ENCODE measurements around the gene ITGA8.
"Not testable (repeated sequence)": the region's sequence is repeated elsewhere in the genome, so short reads cannot be mapped to it uniquely, and the experiment has no call there.

ITGA8 gene

DNA sequence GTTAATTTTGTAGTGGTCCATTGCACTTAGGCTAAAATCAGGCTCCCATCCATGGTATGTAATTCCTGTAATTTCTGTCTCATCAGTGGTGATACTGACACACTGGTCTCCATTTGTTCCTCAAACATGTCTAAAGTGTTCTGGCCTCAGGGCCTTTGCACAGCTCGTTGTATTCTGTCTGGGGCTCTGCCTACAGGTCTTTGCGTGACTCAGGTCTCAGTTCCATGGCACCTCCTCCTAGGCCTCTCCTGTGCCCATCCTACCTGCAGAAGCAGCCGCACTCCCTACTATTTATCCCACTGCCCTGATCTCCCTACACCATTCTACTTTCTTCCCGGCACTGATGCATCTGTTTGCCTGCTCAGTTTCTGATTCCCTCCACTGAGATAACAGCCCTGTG, 173.8 kb downstream of the ITGA8 start:
- no peak for DNase-seq

DNA sequence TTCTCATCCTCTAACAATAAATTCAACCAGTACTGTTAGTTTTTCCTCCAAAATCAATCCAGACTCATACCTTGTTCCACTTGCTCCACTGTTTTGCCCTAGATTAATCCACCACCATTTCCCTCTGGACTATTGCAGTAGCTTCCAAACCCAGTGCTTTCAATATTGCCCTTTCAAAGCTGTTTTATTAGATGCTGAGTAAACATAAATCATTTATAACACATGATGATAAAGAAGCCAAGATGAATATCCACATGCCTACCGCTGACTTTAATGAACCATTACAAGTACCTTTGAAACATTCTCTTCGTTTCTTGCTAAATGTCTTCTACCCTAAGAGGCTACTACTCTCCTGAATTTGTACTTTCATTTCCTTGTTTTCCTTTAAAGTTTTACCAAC, 174.5 kb downstream of the ITGA8 start:
- no peak for DNase-seq

DNA sequence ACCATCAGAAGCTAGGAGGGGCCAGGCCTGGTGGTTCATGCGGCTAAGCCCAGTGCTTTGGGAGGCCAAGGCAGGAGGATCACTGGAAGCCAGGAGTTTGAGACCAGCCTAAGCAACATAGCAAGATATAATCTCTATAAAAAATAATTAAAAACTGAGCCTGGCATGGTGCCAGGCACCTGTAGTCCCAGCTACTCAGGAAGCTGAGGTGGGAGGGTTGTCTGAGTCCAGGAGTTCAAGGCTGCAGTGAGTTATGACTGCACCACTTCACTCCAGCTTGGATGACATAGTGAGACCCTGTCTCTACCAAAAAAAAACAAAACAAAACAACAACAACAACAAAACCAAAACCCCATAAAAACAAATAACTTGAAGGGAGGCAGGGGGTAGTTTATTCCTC, 175.7 kb downstream of the ITGA8 start:
- no peak for DNase-seq

DNA sequence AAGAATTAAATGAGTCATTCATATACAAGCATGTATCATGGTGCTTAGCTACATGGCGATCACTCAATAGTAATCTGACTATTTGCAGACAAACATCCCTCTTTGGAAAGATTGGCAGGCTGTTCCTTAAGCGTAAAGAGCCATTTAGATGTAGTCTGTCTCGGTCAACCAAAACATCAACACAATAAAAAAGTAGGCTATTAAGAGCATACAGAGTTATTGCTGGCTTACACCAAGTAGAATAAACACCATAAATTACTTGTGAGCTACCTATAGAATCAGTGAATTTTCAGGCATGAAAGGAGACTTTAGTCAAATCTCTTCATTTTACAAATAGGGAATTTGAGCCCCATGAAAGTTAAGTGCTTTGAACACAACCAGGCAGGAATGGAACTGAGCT, 176.9 kb downstream of the ITGA8 start:
- DNase-seq: no peak

DNA sequence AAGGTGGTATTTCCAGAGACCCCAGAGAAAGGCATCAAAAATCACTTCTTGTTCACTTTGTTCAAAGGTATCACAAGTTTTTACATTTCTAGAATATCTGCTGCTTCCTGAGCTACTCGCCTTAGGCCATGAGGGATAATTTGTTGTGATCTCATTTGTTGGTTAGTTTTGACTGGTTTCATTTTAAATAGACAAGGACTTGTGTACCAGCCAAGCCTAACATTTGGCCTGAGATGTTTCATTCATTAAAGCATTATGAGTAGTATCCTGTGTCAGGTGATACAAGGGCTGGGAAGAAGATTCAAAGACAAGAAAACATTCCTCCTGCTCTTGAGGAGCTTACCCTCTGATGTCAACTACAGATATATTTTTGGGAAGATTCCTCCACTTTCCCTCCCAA, 178.3 kb downstream of the ITGA8 start:
- peak; percentile 7 for DNase-seq

DNA sequence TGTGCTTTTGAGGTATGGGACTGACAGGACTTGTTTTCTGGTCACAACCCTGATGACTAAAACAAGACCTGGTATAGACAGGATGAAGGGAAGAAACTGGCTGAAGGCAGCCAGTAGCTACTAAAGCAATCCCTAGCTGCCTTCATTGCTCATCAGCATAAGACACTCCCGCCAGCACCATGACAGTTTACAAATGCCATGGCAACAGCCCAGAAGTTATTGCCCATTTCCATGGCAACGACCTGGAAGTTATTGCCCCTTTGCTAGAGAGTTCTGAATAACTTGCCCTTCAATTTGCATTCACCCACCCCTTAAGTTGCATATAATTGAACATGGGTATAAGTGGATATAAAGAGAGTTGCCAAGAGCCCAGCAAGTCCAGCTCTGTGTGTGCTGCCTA, 179.0 kb downstream of the ITGA8 start:
- no peak for DNase-seq

DNA sequence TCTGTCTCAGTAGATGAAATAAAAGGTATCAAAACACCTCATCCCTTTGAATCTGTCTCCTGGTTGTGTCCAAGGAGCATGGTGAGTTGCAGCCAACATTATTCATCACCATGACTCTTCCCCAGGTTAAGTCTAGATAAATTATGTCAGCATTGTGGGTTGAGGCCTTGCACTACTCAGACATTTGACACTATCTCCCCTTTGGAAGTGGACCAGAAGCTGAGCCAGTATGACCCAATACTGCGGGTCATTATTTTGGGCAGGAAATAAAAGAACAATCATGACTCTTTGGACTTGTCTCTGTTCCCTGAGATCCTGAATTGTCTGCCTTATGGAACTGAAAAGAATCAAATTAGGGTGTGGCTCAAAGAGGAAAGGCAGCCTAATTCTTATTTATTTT, 180.5 kb downstream of the ITGA8 start:
- DNase-seq: no peak

DNA sequence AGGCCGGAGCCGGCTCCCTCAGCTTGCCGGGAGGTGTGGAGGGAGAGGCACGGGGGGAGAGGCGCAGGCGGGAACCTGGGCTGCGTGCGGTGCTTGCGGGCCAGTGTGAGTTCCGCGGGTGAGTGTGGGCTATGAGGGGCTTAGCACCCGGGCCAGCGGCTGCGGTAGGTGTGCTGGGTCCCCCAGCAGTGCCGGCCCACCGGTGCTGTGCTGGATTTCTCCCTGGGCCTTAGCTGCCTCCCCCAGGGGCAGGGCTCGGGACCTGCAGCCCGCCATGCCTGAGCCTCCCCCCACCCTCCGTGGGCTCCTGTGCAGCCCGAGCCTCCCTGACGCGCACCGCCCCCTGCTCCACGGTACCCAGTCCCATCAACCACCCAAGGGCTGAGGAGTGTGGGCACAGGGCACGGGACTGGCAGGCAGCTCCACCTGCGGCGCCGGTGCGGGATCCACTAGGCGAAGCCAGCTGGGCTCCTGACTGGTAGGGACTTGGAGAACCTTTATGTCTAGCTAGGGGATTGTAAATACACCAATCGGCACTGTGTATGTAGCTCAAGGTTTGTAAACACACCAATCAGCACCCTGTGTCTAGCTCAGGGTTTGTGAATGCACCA, 184.7 kb downstream of the ITGA8 start:
- DNase-seq: not testable (repeated sequence)

DNA sequence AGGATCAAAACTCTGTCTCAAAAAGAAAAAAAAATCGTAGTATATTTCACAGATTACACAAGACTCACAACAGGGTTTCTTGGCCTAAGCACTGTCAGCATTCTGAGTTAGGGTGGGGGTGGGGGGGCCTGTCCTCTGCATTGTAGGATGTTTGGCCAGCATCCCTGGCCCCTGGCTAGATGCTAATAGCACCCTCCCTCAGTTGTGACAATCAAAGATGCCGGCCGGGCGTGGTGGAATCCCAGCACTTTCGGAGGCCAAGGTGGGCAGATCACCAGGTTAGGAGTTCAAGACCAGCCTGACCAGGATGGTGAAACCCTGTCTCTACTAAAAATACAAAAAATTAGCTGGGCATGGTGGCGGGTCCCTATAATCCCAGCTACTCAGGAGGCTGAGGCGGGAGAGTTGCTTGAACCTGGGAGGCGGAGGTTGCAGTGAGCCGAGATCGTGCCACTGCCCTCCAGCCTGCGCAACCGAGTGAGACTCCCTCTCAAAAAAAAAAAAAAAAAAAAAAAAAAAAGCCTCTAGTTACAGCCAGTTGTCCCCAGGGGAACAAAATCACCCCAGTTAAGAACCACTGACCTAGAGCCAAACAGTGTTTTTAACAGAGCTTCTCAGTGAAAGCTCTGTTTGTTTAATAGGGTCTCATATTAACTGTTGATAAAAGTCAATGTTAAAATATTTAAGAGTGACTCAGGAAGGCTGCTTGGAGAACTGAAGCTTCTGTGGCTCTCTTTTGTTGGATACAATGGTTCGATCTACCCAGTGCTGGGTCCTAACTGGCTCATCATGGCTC, 187.6 kb downstream of the ITGA8 start:
- DNase-seq: no peak

DNA sequence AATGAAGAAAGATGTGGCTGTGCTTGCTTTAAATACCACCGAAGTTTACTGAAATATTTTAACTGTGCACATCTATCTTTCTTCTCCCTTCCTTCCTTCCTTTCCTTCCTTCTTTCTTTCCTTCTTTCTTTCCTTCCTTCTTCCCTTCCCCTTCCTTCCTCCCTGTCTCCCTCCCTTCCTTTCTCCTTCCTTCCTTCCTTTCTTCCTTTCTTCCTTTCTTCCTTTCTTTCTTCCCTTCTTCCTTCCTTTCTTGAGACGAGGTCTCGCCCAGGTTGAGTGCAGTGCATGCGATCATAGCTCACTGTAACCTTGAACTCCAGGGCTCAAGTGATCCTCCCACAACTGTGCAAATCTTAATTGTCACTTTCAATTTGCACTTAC, 190.9 kb downstream of the ITGA8 start:
- no peak for DNase-seq

DNA sequence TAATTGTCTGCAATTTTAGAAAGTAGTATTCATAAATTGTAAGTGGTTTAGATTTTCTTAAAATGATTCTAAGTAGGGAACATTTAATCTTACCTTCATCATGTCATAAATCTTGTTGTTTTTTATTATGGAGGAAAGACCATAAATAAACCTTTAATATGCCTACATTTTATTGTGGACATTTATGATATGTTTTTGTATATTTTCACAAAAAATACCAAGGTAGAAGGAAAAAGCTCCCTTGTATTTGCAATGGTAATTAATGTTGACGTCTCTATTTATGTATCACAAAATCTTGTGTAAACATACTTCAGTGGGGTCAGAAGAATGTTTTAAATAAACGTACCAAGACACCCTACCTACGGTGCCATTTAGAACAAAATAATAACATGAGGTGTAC, 193.0 kb downstream of the ITGA8 start:
- no peak for DNase-seq

DNA sequence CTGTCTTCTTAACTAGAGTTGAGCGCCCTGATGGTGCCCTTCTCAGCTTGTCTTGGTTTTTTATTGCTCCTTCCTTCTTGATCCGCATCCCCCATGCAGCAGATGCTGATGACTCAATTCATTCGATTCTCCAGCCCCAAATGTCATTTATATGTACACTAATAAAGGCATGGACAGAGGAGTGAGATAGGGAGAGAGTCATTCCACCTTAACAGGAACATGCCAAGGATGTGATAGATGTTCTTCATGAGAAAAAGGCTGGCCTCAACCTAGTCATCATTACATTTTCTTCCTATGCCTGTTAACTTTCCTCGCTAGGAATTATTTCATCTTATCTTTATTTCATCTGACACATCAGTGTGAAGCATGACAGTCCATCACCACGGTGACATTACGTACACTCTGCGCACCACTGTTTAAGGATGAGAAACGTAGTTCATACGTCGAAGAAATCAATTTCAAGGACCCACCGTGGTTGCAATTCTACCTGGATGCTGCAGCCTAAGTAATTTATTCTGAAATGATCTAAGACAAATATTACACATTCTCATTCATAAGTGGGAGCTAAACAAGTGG, 198.3 kb downstream of the ITGA8 start:
- no peak for DNase-seq

DNA sequence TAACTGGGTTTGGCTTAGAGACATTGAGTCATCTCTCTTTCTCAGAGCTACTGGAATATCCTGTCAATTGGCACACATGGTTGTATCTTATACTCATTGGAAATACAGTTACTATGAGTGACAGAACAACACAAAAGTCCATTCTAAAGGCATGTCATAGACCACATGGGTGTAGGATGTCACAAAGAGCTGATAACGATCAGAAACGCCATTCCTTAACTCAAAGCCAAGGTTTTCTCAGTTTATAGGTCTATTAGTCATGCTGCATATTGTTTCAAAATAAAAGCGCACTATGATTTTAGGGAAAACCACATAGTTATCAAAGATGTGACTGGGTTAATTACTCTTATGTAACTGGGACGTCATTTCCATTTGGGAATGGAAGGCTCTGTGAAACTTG, 201.5 kb downstream of the ITGA8 start:
- DNase-seq: peak; percentile 4

DNA sequence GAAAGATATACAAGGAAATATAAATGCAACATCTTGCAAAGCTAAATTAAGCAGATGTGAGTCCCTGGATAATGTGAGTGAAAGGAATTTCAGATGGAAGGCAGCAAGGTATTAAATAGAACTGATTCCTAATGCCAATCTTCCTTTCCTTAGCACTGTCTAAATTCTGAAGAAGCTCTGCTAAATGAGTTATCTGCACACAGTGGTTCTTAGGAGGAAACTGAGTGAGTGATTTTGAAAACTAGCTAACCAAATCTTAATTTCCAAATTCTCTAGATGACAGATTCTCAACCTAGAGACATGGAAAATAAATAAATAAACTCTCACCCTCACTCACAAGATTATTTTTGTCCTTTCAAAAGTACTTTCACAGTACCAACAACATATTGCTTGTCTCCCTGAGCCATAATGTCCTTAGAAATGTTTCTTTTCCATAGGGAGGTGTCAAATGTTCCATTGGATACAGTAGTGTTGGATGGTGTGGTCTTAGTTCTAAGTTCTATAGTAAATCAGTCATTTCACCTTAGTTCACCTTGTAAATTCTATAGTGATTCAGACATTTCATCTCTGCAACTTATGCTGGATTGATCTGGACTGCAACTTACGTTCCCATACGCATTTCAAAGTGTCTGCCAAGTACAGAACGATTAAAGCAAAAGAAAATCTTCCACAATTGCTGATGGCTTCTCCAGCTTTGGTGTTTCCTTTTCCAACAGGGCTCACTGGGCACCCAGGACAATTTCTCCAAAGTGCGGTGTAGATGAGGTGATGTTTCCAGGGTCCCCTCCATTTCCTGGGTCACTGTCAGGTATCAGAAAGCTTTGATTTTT, 203.3 kb downstream of the ITGA8 start:
- DNase-seq: no peak

DNA sequence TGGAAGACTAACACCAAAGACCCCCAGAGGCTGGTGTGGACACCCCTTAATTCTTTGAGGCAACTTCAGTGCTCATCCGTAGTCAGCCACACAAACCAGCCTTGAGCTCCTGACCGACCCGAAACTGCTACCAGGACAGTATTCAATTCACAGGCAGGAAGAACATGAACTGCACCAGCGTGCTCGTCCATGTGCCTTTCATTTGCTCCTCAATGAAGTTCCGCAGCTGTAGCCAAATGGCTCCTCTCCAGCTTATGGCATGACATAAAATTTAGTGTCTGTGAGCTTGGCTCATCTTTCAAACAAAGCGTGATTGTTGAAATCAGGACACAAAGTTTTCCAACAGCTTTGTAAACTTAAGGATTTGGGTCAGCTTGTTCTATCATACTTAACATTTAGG, 204.5 kb downstream of the ITGA8 start:
- no peak for DNase-seq

DNA sequence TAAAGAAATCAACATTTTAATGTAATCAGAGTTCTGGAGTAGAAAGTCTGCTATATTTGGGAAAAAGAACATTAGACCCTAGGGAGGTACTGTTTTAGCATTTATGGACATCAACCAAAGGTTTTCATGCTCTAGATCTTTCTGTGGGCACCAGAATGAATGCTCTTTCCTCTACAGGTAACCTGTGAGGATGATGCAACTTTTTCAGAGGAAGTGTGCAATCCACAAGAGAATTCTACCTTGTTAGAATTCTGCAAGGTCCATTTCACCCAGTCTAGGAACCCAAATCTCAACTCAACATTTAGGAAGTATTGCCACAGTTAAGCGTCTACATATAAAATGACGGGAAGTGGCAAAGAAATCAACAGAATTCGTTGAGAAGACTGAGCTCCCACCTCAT, 208.8 kb downstream of the ITGA8 start:
- no peak for DNase-seq

DNA sequence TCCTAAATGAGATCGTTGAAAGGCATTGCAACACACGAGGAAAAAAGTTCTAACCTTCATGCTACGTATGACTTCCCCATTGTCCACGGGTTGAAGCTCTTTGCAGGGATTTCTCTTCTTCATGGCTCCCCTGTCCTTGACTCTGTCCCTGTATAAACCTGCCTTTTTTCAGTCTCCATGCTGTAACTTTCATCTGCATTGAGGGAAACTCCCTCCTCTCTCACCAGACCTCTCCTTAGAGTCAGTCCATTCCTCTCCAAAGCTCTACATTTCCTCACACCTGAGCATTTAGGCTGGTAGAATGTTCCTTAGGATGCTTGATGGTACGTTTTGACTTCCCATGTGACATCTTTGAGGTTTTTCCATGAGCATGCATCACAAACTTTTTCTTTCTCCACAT, 214.4 kb downstream of the ITGA8 start:
- DNase-seq: no peak

DNA sequence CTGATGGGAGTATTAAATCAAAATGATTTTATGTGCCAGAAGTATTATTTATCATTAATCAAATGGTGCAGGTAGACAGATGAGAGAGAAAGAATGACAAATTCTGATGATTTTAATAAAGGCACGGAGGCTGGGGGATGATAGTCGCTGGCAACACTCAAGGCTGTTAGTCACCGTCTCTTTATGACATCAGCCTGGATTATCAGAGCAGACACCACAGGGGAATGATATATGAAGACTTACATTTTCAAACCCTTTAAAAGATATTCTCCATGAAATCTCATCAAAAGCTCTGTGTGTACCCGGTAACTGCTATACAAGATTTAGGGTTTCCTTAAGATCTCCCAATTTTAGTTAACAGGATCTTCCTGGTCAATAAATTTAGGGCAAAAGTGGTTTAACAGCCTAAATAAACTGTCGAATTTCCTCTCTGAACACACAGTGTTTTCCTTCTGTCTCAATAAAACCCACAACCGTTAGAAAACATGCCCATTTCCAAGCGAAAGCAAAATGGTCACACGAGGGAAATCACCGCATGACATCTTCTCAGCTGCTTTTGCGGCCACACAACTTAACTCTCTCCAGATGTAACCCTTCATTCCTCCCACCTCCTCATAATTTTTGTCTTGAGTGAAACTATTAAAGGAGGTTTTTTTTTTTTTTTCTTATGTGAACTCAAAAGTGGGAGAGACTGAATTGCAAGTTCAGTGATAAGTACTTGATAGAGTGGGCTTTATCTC, 215.5 kb downstream of the ITGA8 start:
- peak; percentile 21 for DNase-seq

DNA sequence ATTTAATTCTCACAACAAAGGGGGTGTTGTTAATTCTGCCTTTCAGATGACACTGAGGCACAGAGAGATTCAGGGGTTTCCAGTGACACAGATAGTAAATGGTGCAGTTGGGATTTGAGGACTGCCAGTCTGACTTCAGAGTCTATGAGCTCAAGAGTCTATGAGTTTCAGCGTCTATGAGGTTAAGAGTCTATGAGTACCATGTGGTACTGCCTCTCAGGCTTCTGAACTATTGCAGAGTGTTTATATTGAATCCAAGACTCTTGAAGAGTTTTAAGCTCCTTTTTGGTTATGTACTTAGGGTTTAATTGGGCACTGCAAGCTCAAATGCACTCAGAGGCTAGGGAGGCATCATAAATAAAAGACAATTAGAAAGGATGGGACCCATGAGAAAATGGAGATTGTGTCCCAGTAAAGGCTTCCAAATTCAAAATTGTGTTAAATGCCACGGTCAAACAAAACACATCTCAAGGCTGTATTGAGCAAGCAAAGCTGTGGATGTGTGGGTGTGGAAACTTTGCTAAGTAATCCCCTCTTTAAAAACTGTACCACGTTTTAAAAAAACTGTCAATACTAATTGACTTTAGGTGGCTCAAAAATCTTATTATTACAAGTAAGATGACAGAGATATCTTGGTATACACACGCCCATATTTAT, 224.7 kb downstream of the ITGA8 start:
- DNase-seq: no peak

DNA sequence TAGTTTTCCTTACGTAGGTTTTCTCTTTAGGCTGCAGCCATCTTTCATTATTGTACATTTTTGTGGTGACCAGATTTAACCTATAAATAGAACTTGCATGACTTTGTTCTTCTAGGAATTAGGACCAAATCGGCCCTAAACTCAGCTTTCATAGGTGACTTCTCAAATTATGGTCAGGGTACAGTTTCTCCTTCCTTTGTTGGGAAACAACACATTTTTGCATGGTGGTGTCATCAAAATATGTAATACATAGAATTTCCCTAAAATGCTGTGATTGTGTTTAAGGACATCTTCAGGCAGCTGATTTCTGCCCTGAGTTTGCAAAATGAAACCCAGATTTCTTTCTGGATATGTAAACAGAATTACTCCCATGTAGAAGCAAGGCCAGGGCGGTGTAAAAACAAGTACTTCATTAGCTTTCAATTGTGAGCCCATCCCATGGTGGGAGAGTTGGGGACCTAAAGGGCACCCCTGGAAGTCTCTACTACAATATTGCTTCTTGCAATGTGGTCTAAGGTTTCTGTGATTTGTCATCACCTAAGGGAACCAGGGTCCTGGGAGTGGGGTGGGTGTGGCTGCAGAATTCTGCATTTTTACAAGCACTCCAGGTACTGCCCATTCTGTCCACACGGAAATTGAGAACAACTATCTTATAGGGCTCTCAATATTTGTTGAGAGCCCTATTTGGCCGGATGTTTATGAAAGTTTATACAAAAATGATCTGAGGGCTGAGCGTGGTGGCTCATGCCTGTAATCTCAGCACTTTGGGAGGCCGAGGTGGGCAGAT, 227.7 kb downstream of the ITGA8 start:
- DNase-seq: no peak

DNA sequence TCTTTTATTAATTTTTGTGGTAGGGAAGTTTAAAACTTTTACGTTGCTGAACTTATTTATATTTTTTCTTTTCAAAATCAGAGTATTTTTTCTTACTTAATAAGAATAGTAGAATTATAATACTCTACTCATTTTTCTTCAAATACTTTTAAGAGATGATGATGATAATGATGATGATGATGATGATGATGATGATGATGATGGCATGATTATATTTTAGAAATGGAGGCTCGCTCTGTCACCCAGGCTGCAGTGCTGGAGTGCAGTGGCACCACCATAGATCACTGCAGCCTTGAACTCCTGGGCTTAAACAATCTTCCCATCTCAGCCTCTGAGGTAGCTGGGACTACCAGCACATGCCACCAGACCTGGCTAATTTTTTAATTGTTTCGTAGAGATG, 230.3 kb downstream of the ITGA8 start:
- DNase-seq: no peak

DNA sequence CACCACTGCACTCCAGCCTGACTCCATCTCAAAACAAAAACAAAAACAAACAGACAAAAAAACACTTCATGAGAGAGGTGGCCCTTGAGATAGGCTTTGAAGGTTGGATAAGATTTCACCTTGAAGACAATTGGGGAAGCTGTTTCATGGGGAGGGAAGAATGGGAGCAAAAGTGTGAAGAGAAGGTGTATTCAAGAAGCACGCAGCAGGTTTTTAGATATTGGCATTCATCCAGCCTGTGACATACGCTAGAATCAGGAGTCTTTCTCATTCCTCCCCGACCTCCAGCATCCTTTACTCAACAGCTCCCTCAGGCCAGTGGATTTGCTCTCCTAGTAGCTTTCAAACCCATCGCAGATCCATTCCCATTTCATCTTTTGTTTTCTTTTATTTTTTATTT, 232.3 kb downstream of the ITGA8 start:
- no peak for DNase-seq
